GM21390 (cell line): Measurements from ENCODE around the gene OCEL1.
"Not testable (repeated sequence)": the region's sequence is repeated elsewhere in the genome, so short reads cannot be mapped to it uniquely, and the experiment has no call there.

ENCODE experiments used
- ATAC-seq: cut with Tn5 transposase; IDR thresholded peaks from one replicate; pipeline ENCODE4 v1.9.1; 2021; ENCODE audit not compliant: unreplicated experiment

OCEL1 gene

DNA sequence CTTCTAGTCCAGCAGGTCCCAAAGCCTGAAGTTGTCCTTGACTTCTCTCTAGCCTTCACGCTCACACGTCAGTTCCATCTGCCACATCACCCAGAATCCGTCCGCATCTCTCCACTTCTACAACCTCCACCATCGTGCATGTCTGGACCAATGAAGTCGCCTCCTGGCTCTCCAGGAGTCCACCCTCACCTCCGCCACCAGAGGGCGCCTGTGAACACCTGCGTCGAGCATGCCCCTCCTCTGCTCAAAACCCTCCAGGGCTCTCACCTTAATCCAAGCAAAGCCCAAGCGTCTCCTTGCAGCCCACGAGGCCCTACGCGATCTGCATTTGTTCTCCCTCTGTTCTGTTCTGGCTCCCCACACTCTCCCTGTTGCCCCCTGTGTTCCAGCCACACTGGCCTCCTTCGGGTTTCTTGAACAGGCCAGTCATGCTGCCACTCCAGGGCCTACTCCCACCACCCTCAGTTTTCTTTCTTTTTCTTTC, 34.9 kb downstream of the OCEL1 start:
- peak; percentile 76 for ATAC-seq

DNA sequence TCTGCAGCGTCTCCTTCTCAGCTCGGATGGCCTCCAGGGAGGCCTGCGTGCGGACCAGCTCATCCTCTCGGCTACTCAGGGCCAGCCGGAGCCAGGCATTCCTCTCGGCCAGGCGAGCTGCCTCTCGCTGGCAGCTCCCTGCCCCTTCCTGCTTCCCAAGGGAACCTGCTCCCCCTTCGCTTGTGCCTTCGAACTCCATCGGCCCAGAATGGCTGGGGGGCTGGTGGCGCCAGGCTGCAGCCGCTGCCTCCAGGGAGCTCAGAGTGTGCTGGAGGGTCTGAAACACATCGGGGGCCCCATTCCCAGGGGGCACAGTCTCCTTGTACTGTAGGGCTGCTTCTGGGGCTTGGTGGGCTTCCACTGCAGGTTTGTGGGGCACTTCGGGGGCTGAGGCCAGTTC, 36.5 kb downstream of the OCEL1 start:
- ATAC-seq: no peak

DNA sequence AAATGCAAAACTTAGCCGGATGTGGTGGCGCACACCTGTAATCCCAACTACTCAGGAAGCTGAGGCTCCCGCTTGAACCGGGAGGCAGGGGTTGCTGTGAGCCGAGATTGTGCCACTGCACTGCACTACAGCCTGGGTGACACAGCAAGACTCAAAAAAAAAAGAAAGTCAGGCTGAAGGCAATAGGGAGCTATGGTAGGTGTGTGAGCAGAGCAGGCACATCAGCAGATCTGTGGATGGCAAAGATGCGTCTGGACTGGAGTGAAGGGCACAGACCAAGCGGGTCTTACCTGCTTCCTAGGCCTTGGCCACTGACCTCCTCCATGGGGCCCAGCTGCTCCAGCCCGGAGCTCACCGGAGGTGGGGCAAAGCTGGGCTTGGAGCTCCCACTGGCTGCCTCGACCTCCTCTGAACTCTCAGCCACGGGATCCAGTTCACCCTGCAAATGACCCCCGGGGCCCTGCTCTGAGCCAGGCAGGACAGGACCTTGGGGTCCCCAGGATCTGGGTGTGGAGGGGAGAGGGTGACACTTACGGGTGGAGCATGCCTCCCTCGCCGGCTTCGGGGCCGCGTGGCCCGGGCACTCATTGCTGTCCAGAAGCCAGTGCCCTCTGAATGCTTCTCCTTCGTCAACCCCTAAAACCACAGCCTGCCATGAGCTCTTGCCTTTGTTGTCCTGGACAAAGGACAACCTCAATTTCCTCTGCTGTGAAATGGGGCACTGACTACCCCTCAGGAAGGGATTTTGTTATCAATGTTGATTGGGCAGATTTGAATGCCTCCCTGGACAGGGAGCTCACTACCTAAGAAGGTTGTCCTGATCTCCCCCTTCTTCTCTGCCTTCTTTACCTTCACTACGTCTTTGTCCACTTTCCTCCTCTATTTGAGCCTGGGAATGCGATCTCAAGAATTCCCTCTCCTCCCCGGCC, 38.0 kb downstream of the OCEL1 start:
- no peak for ATAC-seq

DNA sequence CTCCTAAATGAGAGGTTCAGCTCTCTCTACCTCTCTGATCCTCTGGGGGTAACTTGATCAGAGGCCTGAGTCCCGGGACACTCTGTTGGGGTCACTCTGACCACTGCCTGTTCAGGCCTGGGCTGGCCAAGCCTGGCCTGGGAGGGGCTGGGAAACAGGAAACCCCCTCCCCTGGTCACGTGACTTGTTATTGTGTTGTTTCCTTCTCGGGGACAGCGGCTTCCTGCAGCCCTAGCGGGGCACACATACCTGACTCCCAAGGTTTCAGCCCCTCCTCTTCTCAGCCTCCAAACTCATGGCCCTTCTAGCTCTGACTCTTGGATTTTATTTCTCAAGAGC, 38.6 kb downstream of the OCEL1 start, which contains the start of gene USHBP1:
Gene USHBP1, minus strand, starts transcription at position 105 of the 339 bp plus-strand sequence. CDS start 446 bp downstream, outside the sequence.
- no peak for ATAC-seq

DNA sequence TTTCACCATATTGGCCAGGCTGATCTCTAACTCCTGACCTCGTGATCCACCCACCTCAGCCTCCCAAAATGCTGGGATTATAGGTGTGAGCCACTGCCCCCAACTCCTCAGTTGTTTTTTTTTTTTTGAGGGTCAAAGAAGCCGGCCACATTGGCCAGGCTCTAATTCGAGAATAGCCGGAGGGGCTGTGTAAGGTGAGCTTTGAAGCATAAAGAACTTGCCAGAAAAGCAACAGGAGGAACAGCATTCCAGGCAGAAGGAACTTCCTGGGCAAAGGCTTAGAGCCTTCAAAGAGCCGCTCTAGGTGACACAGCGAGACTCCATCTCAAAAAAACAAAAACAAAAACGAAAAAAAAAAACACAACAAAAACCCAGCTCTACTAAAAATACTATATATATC, 40.0 kb downstream of the OCEL1 start:
- ATAC-seq: no peak

DNA sequence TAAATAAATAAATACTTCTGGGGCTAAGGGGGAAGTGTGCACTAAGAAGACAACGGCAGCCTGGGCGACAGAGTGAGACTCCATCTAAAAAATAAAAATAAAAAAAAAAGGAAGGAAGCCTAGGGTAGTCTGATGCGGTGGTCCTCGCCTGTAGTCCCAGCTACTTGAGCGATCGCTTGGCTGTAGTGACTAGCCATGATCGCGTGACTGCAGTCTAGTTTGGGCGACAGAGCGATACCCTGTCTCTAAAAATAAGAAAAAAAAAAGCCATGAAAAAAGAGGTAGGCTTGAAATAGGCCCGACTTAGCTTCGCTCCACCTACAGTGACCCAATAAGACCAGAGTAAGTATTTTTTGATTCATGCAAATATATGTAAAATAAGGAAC, 40.6 kb downstream of the OCEL1 start:
- ATAC-seq: peak; percentile 24

DNA sequence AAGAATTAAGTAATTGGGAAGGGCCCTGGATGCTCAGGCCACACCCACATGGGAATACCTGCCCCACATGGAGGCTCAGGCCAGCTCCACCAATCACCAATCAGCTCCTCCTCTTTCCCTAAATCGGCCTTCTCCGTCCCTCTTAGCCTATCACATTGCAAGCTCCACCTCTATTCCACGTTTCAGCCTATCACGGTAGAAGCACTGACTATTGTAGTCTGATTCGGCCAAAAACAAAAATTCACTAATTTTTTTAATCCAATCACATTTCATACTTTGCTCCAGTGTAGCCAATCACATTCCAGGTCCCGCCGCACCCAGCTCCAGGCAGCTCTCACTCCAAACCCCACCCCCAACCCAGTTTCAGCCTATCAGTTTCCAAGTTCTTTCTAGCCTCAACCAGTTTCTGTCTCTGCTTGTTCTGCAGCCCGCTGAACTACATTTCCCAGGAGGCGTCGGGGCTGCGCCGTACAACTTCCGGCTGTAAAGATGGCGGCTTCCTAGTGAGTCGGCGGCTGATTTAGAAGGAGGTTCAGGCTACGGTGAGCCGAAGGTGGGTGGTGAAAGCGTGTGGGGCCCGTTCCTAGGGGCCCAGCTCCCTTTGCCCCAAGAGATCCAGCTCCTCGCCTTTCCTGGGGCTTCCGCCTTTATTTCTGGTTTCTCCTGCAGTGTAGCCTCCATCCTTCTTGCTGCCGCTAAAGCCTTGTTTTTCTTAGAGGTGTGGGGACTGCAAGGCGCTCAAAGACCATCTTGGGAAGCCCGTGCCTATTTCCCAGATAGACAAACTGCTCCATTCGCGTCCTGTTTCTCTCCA, 41.2 kb downstream of the OCEL1 start, which contains the start of gene BABAM1:
Gene BABAM1, plus strand, starts transcription at position 469 of the 814 bp plus-strand sequence. CDS start 1,364 bp downstream, outside the sequence.
- peak; percentile 88 for ATAC-seq

DNA sequence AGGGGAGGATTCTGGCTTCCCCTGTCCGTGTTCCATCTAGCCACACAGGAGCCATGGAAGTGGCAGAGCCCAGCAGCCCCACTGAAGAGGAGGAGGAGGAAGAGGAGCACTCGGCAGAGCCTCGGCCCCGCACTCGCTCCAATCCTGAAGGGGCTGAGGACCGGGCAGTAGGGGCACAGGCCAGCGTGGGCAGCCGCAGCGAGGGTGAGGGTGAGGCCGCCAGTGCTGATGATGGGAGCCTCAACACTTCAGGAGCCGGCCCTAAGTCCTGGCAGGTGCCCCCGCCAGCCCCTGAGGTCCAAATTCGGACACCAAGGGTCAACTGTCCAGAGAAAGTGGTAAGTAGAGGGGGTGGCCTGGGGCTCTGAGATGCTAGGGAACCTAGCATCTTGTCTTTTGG, 42.7 kb downstream of the OCEL1 start:
- ATAC-seq: no peak

DNA sequence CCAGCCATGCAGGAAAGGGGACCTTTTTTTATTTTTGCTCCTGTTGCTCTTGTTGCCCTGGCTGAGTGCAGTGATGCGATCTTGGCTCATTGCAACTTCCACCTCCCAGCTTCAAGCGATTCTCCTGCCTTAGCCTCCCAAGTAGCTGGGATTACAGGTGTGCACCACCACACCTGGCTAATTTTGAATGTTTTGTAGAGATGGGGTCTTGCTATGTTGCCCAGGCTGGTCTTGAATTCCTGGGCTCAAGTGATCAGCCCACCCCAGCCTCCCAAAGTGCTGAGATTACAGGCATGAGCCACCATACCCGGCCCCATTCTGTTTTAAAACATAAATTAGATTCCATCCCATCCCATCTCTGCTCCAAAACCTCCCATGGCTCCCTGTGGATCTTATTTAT, 48.9 kb downstream of the OCEL1 start:
- not testable (repeated sequence) for ATAC-seq

DNA sequence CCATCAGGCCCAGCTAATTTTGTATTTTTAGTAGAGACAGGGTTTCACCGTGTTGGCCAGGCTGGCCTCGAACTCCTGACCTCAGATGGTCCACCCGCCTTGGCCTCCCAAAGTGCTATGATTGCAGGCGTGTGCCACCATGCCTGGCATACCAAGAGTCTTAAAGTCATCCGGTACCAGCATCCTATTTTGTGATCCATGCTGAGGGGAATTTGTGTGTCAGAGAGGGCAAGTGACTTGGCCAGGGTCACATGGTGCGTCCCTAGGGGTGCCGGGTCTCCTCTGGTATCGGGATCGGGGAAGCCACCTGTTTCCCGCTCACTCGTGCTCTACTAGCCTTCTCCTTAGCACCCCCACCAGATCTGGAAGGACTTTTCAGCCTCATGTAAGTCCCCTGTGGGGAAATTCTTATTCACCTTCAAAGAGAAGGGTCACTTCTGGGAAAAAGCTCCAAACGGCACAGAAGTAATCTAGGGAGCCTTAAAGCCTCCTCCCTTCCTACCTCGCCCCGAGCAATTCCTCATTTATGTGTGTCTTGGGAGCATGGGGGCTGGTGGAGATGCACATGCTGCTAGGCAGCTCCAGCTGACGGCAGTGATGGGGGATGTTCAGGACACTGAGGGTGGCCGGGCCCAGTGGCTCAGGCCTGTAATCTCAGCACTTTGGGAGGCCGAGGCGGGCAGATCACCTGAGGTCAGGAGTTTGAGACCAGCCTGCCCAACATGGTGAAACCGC, 49.6 kb downstream of the OCEL1 start:
- ATAC-seq: no peak
